ENCODE measurements around the gene CHMP4A.

CHMP4A gene

DNA sequence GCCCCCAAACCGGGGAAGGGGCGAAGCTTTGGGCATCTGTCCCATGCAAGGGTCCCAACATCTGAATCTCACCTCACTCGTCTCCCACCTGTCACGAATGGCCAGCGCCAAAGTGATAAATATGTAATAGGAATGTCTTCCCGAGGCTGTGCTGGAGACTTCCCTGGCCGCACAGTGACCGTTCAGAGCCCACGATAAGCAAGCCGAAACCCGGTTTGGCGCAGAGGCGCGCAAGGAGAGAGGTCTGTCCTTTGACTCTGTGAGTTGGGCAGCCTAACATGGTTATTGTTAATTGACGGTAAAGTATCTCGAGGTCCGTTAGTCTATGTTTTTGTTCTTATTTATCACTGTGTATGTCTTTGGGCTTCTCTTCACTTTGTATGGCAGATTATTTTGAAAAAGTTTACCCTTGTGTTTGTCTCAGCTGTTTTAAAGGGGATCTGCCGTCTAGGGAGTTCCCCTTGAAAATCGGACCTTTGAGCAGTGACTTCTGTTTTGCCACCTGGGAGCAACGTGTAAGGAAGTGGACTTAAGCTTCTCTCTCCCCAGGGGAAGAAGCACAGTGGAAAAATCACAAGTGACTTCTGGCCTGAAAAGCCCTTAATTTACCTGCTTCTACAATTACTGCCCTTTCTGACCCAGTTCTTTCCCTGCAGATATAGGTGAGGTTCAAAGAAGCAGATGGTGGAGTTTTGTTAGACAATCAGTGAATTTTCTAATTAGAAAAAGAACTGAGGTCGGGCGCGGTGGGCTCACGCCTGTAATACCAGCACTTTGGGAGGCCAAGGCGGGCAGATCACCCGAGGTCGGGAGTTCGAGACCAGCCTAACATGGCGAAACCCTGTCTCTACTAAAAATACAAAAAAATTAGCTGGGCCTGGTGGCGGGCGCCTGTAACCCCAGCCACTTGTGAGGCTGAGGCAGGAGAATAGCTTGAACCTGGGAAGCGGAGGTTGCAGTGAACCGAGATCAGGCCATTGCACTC is 16.9 kb downstream of the CHMP4A start:
- DNase-seq (ENCODE audit: low read depth in 3 of 3, low spot score in 1 of 3): no peak

DNA sequence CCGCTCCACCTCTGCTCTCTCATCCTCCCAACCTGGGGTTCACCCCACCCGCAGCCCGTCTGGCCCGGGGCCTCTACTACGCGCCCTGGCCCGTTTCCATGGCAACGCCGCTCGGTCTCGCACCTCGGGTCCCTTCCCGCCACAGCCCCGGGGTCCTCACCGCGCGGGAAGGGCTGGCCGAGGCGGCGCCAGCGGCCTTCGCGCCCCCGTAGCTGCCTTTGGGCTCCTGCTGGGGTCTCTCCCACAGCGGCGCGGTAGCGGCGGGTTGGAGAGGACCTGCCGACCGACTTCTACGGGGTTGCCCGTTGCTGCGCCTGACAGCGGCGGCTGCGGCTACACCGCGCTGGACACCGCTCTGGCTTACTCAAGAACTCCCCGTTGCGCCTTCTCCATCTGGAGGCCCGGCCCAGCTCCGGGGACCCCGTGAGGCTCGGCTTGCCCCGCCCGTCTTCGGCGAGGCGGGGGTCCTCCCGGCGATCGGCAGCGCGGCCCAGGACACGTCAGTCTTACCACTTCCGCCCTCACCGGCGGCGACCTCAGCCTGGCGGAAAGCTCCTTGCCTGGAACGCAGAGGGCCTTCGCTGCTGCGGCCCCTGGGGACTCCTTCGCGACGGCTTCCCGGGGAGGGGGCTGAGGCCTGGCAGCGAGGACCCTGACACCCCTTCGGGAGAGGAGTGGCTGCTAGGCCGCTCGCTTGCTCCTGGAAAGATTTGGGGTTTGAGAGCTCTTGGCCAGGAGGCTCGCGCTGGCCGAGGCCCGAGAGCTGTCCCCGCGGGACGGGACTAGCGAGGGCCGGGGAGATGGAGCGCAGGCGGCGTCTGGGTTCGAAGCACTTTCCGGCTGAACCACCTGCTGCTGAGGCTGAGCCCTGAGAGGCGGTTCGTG is 17.9 kb downstream of the CHMP4A start, which contains the start of gene TM9SF1:
Gene TM9SF1, minus strand, starts transcription at position 256 of the 885 bp plus-strand sequence. CDS start 422 bp downstream, outside the sequence.
- peak; percentile 74 to 79 (median 74) for DNase-seq (ENCODE audit: low read depth in 3 of 3, low spot score in 1 of 3)

DNA sequence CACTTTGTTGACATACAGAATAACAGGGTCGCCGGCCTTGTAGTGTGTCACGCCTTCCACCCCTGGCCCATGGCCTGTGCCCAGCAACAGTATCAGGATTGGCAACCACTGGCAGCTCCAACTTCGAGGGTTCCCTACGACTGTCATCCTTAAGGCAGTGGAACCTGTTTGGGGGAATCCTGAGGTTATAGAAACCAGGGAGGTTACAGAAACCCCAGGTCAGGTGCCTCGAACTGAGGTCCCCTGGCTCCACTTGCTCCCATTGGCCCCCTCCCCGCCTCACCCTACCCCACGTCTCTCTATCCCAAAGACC is 18.5 kb downstream of the CHMP4A start:
- no peak for DNase-seq (ENCODE audit: low read depth in 3 of 3, low spot score in 1 of 3)

DNA sequence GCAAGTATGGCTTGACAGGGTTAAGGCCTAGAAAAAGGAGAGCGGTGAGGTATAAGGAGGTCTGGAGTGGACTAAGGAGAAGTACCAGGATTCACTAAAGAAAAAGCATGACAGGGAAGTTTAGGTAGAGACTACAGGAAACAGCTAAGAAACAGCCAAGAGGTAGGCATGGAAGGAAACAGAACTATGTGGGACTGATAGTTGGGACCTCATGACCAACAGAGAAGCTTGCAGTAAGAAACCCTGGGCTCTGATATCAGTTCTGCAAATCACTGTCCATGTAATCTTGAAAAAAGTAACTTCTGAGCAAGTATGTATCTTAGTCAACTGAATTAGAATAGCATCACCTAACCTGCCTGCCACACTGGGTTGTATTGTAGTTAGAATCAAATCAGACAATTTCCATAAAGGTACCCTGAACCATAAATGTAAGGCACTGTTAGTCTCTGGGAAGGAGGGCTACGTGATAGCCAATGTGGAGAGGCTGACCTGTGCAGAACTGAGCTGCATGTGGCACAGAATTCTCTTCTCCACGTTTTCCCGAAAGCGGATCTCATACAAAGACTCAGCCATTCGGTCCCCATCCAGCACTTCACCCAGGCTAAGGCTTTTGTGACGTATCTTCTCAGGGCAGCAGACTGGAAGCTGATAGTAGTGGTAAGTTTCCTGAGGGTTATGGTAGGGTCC is 19.0 kb downstream of the CHMP4A start:
- no peak for DNase-seq (ENCODE audit: low read depth in 3 of 3, low spot score in 1 of 3)

DNA sequence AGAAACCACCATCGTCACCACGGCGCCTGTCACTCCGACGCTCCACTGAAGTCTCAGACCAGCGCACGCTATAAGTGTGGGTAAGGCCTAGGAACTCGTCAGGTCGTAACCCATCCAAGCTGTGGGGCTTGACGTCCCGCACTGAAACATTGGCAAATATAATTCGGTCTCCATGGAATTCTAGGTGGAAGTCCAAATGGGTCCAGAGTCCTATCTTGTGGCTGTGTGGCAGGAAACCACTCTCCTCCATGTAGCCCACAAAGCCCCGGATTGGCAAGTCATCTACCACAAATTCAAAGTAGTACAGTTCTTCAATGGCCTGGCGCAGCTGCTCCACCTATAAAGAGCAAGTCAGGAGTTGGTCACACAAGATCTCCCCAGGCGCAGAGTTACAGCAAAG is 20.4 kb downstream of the CHMP4A start:
- DNase-seq (ENCODE audit: low read depth in 3 of 3, low spot score in 1 of 3): no peak

DNA sequence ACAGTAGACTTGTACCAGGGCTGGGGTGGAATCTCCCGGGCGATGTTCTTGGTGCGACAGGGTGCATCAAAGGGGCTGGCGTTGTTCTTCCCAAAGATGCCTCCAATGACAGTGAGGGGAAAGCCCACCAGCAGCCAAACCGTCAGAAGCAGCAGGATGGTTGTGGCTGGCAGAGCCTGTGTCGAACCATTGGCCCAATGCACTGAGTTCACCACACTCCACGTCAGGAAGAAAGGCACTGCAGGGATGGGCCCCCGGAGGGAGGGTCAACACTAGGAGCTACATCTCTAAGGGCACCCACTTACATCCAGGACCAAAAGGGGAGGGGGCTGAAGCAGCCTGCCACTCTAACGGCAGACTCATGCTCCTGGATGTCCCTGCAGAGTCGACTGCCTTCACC is 22.9 kb downstream of the CHMP4A start:
- DNase-seq (ENCODE audit: low read depth in 3 of 3, low spot score in 1 of 3): no peak

DNA sequence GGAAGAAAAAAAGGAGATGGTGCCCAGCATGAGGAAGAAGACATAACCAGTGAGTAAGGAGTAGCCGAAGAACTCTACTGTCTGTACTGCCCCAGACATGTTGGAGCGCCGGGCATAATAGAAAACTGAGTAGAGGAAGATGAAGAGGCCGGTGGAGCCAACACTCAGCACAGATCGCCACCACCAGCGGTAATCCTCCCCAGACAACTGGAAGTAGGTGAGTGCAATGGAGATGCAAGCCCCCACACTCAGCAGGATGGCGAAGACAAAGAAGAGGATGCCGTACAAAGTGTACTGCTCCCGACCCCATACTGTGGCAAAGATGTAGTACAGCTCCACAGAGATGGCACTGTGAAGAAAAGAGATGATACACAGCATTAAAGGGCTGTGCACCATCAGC is 23.8 kb downstream of the CHMP4A start:
- DNase-seq (ENCODE audit: low read depth in 3 of 3, low spot score in 1 of 3): no peak

DNA sequence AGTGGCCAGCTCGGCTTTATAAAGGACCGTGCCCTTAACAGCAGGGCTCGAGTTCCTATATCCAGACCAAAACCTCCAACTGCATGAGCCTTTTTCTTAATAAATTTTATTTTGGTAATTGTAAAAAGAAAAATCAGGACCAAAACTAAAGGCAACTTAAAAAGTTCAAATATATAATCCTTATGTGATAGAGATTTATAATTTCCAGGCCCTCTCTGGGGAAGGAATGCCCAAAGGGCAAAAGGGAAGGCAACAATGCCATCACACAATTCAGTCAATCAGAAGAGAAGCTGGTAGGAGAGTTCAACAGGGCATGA is 24.3 kb downstream of the CHMP4A start:
- no peak for DNase-seq (ENCODE audit: low read depth in 3 of 3, low spot score in 1 of 3)

DNA sequence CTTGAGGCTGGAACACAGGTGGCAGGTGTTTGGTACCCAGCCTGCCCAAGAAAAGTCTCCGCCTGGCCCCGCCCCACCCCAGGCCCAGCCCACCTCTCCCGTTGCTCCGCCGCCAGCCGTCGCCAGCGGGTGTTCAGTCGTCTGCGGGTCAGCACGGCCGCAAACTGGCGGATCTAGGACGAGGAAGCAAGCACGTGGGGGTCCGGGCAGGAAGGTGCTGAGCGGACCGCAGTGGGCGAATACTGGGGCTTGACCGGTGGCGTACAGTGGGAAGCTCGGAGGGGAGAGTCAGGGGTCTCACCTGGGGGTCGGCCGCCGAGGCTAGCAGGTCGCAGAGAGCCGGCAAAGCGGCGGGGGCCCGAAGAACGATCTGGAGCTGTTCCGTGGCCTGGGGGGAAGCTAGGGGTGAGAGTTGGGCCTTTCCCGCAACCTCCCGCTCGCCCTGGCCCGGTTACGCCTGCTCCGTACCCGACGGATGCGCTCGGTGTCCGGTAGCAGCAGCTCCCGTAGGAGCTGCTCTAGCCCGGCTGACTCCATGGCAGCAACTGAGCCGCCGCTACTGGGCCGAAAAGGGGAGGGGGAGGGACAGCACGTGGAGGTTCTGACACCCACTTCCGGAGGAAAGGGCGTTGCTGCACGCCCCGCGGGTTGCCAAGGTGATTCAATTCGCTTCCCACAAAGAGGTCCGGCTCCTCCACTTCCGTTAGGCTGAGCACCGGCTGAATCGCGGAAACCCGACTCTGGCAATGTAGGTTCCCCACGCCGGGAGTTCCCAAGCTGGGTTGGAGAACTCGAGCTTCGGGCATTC is 24.8 kb downstream of the CHMP4A start, which contains the start of gene IPO4:
Gene IPO4, minus strand, starts transcription at position 566 of the 808 bp plus-strand sequence. Its CDS starts 29 bp downstream, at position 537.
- peak; percentile 84 to 92 (median 92) for DNase-seq (ENCODE audit: low read depth in 3 of 3, low spot score in 1 of 3)

DNA sequence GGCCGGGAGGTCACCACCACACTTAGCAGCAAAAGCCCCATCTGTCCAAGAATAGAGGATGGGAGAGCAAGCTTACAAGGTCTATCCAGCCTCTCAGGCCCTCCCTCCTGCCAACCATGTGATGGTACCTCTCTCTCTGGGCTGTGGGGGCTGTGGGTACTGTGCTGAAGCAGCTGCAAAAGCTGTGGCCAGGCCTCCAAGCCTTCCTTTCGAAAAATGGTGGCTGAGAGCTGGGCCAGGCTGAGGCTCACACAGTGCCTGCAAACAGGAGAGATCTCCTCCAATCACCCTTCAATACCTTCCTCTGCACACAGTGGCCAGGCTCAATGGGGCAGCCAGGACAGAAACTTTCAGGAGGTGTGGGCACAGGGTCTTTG is 25.8 kb downstream of the CHMP4A start:
- no peak for DNase-seq (ENCODE audit: low read depth in 3 of 3, low spot score in 1 of 3)

DNA sequence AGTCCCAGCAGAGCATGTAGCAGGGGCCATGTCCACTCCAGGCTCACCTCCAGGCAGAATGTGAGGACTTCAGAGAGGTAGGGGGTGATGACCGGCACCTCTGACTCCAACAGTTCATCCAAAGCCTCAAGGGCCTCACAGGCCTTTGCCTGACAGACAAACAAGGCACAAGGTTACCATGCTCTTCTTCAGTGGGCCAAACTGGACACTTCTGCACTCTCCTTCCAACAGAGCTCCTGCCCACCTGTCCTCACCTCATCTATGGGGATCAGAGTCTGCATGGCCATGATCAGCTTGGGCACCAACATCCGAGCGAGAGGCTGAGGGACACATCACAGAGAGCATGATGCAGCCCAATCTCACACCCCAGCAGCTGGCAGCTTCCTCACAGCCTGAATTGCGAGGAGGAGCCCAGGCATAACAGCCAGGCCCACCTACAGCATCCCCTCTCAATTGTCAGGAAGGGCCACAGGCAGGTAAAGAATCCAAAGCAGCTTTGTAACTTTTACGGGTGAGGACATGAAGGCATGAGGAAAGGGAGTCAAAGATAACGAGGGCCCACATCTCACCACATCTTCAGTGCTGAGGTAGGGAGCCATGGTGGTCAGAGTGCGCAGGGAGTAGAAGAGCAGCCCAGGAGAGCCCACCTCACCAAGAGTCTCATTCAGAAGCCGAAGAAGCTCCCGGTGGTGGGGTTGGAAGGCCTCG is 26.3 kb downstream of the CHMP4A start:
- DNase-seq (ENCODE audit: low read depth in 3 of 3, low spot score in 1 of 3): no peak

DNA sequence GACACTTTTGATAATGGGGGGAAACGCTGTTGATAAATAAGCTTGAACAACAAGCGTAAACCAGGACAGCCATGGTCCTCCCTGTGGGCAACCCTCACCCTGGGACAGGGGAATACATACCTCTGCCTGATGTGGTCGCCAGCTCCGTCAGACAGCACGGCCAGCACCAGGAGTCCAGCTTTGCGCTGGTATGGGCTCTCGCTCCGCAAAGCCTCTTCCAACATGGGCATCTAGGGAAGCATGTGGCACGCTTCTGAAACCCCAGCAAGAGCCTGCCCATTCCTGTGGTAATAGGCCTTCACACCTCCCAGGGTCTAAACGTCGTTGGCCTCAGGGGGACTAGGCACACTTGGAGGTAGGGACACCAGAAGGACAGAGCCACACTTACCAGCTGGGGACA is 27.5 kb downstream of the CHMP4A start:
- no peak for DNase-seq (ENCODE audit: low read depth in 3 of 3, low spot score in 1 of 3)

DNA sequence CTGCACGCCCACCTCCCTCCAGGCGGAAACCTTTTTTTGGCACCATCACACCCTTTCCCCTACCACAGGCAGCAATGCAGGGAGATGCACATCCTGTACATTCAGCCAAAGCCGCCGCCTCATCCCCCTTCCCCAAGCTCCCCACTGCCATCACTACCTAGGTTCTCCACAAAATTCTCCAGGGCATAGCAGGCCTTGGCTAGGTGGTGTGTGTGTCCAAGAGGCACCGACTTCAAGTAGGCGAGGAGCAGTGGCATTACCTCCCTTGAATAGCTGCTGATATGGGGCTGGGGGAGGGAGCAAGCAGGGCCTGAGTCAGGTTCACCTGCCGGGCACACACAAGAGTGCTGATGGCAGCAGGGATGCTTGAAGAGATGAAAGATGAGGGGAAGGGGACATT is 28.3 kb downstream of the CHMP4A start:
- DNase-seq (ENCODE audit: low read depth in 3 of 3, low spot score in 1 of 3): no peak

DNA sequence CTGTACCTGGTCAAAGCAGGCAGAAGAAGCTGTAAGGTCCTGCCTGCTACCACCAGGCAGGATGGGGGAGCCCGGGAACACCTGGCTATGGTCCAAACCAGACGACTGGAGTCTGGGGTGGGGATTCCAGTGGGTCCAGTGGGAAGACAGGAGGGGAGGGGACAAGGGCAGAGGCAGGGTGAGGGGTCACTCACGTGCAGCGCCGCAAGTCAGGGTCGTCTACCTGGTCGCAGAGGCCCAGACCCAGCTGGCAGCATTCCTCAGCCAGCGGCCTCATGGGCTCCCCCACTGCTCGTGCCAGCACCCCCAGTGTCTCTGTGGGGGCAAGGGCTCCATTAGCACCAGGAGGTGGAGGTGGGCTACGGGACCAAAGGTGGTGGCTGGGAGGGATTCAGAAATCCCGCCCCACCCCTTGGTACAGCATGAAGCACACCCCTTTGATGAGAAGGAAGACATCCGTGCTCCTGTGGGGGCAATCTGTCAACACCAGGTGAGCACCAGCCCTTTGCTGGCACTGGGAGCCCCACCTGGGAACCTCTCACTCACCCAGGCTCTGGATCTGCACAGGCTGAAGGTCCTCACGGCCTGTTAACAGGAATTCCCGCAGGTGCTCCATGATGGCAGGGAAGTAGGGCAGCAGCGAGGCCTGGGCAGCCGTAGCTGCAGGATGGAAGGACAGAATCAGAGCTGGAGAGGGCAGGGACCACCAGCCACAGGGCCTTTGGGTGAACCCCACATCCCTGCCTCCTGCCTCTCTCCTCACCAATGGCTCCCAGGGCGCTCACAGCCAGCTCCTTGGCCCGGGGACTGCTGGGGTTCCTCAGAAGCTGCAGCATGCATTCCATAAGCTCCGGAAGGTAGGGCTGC is 29.0 kb downstream of the CHMP4A start:
- DNase-seq (ENCODE audit: low read depth in 3 of 3, low spot score in 1 of 3): no peak

DNA sequence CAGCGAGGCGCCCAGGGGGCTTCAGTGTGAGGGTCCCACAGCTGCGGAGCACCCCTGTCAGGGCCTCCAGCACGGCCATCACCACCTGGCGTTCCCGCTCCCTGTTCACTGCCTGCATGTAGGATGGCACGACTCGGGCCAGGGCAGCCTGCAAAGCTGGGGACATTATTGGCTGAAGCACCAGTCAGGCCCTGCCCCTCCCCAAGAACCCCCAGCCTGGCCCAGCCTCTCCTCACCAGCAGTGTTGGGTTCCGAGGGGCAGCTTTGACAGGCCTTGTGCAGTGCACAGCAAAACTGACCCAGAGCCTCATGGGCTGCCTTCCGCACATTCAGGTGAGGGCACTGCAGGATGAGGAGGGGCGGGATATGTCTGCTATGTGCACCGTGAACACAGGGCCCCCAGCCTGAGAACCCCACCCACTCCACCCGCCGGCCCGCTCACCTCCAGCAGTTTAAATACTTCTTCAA is 30.2 kb downstream of the CHMP4A start:
- DNase-seq (ENCODE audit: low read depth in 3 of 3, low spot score in 1 of 3): no peak

DNA sequence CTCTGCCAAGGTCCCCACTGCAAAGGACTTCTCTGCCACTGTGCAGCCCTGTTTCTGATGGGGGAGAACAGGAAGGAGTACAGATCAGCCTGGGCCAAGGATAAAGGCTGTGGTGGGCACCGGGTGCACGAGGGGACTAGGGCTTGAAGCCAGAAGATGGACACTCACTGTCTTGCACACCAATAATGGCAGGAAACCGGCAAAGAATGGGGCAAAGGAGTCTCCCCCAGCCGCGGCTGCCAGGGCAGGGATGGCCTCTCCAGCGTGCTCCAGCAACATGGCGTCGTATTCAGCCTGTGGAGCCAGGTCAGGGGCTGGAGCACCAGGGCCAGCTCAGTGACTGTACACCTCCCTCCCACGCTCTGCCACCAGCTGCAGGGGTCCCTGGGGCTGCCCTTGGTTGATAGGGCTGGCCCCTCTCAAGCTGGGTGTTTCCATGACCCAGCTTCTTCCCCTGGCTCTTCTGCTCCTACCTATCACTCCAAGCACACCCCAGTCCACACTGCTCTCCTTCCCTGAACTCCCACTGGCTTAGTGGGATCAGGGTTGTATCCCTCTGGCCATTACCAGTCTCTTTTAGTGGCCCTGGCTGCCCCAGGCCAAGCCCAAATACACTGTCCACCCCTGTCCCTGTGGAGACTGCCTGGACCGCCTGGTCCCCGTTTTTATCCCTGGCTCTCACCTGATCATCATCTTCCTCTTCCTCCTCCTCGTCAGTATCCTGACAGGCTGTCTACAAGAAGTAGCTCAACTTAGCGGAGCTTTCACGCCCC is 31.0 kb downstream of the CHMP4A start:
- no peak for DNase-seq (ENCODE audit: low read depth in 3 of 3, low spot score in 1 of 3)

DNA sequence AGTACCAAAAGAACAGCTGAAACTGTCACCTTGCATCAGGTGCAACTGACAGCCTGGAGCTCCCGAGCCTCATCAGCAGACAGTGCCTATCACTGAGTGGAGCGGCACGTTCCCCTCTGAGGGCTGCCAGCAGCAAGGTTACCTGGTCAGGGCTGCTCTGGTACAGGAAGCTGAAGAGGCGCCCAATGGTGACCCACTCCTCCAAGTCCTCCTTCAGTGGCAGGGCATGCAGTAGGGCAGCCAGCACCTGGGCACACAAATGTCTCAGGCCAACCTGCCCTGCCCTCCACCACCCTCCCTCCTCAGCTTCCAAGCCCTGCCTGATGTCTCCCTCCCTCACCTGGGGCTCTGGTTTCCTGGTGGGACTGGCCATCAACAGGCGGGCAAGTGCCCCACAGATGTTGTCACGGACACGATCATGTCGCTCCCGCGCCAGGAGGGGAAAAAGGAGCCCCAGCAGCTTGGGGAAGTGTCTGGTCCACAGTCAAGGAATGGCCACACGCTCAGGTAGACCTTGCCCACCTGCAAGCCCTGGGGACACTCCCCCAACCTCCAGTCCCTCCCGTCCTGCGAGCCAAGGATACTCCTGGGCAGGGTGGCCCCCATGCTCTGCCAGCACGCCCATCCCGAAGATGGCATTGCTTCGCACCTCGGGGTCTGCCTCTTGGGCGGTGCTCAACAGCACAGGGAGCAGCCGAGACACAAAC is 31.8 kb downstream of the CHMP4A start:
- no peak for DNase-seq (ENCODE audit: low read depth in 3 of 3, low spot score in 1 of 3)
